IMR-90 (cell line): ENCODE measurements around the gene ATP10B. TPM values are rescaled to one million over a fixed set of nuclear protein-coding genes. Genes with fewer than 3 reads are reported as not detected.

Experiments used
- ATAC-seq: fragments of 200-7000 bp; cut with Tn5 transposase; 2 replicates; pipeline ENCODE4 v1.9.1; 2020; ENCODE audit warnings: low read depth, mild to moderate bottlenecking, moderate library complexity
- BruUV-seq: library from RNA; stranded (reverse); fragments of 400-500 nt; replicated peaks from 2 replicates; lab custom pipeline; 2021; lab: Mats Ljungman, UMichigan
- CTCF ChIA-PET: fragments of 300-600 bp; formaldehyde crosslinking; extraction: SDS; loops from one replicate; lab custom pipeline; 2021; ENCODE audit warnings: antibody characterized with exemption; lab: Yijun Ruan, JAX
- POLR2A ChIA-PET: fragments of 300-600 bp; sonication (Branson Sonifier 250); formaldehyde crosslinking; loops from one replicate; lab custom pipeline; 2022; ENCODE audit warnings: antibody characterized with exemption; ENCODE audit not compliant: unreplicated experiment; lab: Charles Lee
- DNase-seq: peaks from one replicate; pipeline ENCODE4 v3.0.0; 2013
- H2AFZ ChIP-seq: replicated peaks from 2 replicates; pipeline ENCODE3; 2013; ENCODE audit warnings: low read length, mild to moderate bottlenecking; ENCODE audit not compliant: poor library complexity
- H2AK5ac ChIP-seq: 2 replicates; pipeline ENCODE4 v1.6.1; 2013; ENCODE audit warnings: low read depth, low read length, inconsistent platforms
- H2AK9ac ChIP-seq: replicated peaks from 2 replicates; pipeline ENCODE3; 2013; ENCODE audit warnings: mild to moderate bottlenecking, low read depth, low read length, moderate library complexity; ENCODE audit not compliant: poor library complexity
- H2BK120ac ChIP-seq: 2 replicates; pipeline ENCODE4 v1.6.1; 2013; ENCODE audit warnings: low read depth, low read length, inconsistent platforms
- H2BK15ac ChIP-seq: 3 replicates; pipeline ENCODE4 v1.6.1; 2013; ENCODE audit warnings: low read depth, low read length, inconsistent platforms
- H2BK20ac ChIP-seq: 2 replicates; pipeline ENCODE4 v1.6.1; 2013; ENCODE audit warnings: low read depth, mild to moderate bottlenecking, inconsistent platforms, low read length, moderate library complexity
- H2BK5ac ChIP-seq: 2 replicates; pipeline ENCODE4 v1.6.1; 2013; ENCODE audit warnings: mild to moderate bottlenecking, low read depth, low read length, inconsistent platforms; ENCODE audit not compliant: poor library complexity, severe bottlenecking
- H3K14ac ChIP-seq: replicated peaks from 2 replicates; pipeline ENCODE4 v1.6.1; 2013; ENCODE audit warnings: low read depth, low read length, inconsistent platforms
- H3K18ac ChIP-seq: 2 replicates; pipeline ENCODE4 v1.6.1; 2013; ENCODE audit warnings: low read depth, low read length, control low read depth
- H3K23ac ChIP-seq: 2 replicates; pipeline ENCODE4 v1.6.1; 2013; ENCODE audit warnings: low read depth, low read length, inconsistent platforms
- H3K27ac ChIP-seq: 2 replicates; pipeline ENCODE4 v1.5.1; 2013; ENCODE audit warnings: mild to moderate bottlenecking, control low read depth, low read length; ENCODE audit not compliant: insufficient read depth
- H3K27me3 ChIP-seq: 2 replicates; pipeline ENCODE4 v1.6.1; 2013; ENCODE audit warnings: low read length; ENCODE audit not compliant: control insufficient read depth, insufficient read depth
- H3K36me3 ChIP-seq: 2 replicates; pipeline ENCODE4 v1.6.1; 2013; ENCODE audit warnings: low read length, mixed read lengths; ENCODE audit not compliant: control insufficient read depth, insufficient read depth
- H3K4ac ChIP-seq: 2 replicates; pipeline ENCODE4 v1.6.1; 2013; ENCODE audit warnings: low read depth, low read length, inconsistent platforms
- H3K4me1 ChIP-seq: 2 replicates; pipeline ENCODE4 v1.6.1; 2013; ENCODE audit warnings: low read length, mixed read lengths; ENCODE audit not compliant: control insufficient read depth, insufficient read depth
- H3K4me2 ChIP-seq: 2 replicates; pipeline ENCODE4 v1.6.1; 2013; ENCODE audit warnings: low read depth, mild to moderate bottlenecking, control low read depth, low read length, moderate library complexity
- H3K4me3 ChIP-seq: 2 replicates; pipeline ENCODE4 v1.5.1; 2013; ENCODE audit warnings: low read depth, mild to moderate bottlenecking, control low read depth, low read length, moderate library complexity; ENCODE audit not compliant: insufficient read depth
- H3K56ac ChIP-seq: 2 replicates; pipeline ENCODE4 v1.6.1; 2013; ENCODE audit warnings: low read length, inconsistent platforms; ENCODE audit not compliant: insufficient read depth; ENCODE audit errors: extremely low read depth
- H3K79me1 ChIP-seq, 2 experiments: 2 replicates each; pipeline ENCODE4 v1.6.1; 2013; ENCODE audit warnings: low read length in 2 of 2, inconsistent platforms in 1 of 2, low read depth in 1 of 2
- H3K9ac ChIP-seq: 2 replicates; pipeline ENCODE4 v1.6.1; 2013; ENCODE audit warnings: low read depth, low read length, control low read depth
- H3K9me1 ChIP-seq: 2 replicates; pipeline ENCODE4 v1.6.1; 2013; ENCODE audit warnings: low read length, inconsistent platforms; ENCODE audit not compliant: insufficient read depth
- H3K9me3 ChIP-seq: 2 replicates; pipeline ENCODE4 v1.6.1; 2013; ENCODE audit warnings: low read length; ENCODE audit not compliant: control insufficient read depth, insufficient read depth
- H4K20me1 ChIP-seq: 2 replicates; pipeline ENCODE4 v1.6.1; 2013; ENCODE audit warnings: low read length, inconsistent platforms; ENCODE audit not compliant: insufficient read depth
- H4K5ac ChIP-seq: 2 replicates; pipeline ENCODE4 v1.6.1; 2013; ENCODE audit warnings: mild to moderate bottlenecking, low read depth, low read length, control low read depth
- H4K8ac ChIP-seq, 2 experiments: 2 replicates each; pipeline ENCODE4 v1.6.1; 2013; ENCODE audit warnings: low read depth in 2 of 2, low read length in 2 of 2, control low read depth in 1 of 2, inconsistent platforms in 1 of 2
- H4K91ac ChIP-seq: 2 replicates; pipeline ENCODE4 v1.6.1; 2013; ENCODE audit warnings: low read depth, low read length, inconsistent platforms; ENCODE audit not compliant: insufficient read depth
- BHLHE40 ChIP-seq: fragments of 150-350 bp; IDR thresholded peaks from 2 replicates; pipeline ENCODE4 v1.6.1; 2016; ENCODE audit warnings: mild to moderate bottlenecking, low read depth, low read length
- CEBPB ChIP-seq: IDR thresholded peaks from 2 replicates; pipeline ENCODE4 v1.6.1; 2012; ENCODE audit warnings: low read depth, low read length, improper control_type of control experiment
- CHD1 ChIP-seq: IDR thresholded peaks from 2 replicates; pipeline ENCODE4 v1.6.1; 2012; ENCODE audit warnings: low read depth, low read length, improper control_type of control experiment
- CTCF ChIP-seq: conservative IDR thresholded peaks from 2 replicates; pipeline ENCODE4 v1.5.1; 2012; ENCODE audit warnings: mild to moderate bottlenecking, low read depth, low read length, improper control_type of control experiment
- ELK1 ChIP-seq: fragments of 150-350 bp; IDR thresholded peaks from 2 replicates; pipeline ENCODE4 v1.6.1; 2016; ENCODE audit warnings: low read depth, mild to moderate bottlenecking, low read length, moderate library complexity, borderline replicate concordance
- MAFK ChIP-seq: IDR thresholded peaks from 2 replicates; pipeline ENCODE4 v1.6.1; 2012; ENCODE audit warnings: low read depth, low read length, improper control_type of control experiment
- MAZ ChIP-seq: IDR thresholded peaks from 2 replicates; pipeline ENCODE4 v1.6.1; 2012; ENCODE audit warnings: low read depth, mild to moderate bottlenecking, low read length, improper control_type of control experiment, moderate library complexity, borderline replicate concordance
- MXI1 ChIP-seq: IDR thresholded peaks from 2 replicates; pipeline ENCODE4 v1.6.1; 2012; ENCODE audit warnings: low read depth, mild to moderate bottlenecking, low read length, moderate library complexity, borderline replicate concordance
- NFE2L2 ChIP-seq: fragments of 150-350 bp; IDR thresholded peaks from 2 replicates; pipeline ENCODE4 v1.6.1; 2016; ENCODE audit warnings: low read depth, mild to moderate bottlenecking, low read length
- POLR2A ChIP-seq: IDR thresholded peaks from 2 replicates; pipeline ENCODE4 v1.6.1; 2012; ENCODE audit warnings: mild to moderate bottlenecking, low read depth, low read length
- RAD21 ChIP-seq: IDR thresholded peaks from 2 replicates; pipeline ENCODE4 v1.6.1; 2012; ENCODE audit warnings: low read length, improper control_type of control experiment
- RFX5 ChIP-seq: IDR thresholded peaks from 2 replicates; pipeline ENCODE4 v1.8.0; 2012; ENCODE audit warnings: low read depth, mild to moderate bottlenecking, low read length, moderate library complexity
- SMC3 ChIP-seq: fragments of 150-350 bp; IDR thresholded peaks from 2 replicates; pipeline ENCODE4 v1.6.1; 2016; ENCODE audit warnings: low read depth, mild to moderate bottlenecking, antibody characterized with exemption, low read length, moderate library complexity
- USF2 ChIP-seq: fragments of 150-350 bp; IDR thresholded peaks from 2 replicates; pipeline ENCODE4 v1.6.1; 2017; ENCODE audit warnings: mild to moderate bottlenecking, antibody characterized with exemption, low read length, low read depth
- WGBS, 2 experiments: methylation state at CpG; one replicate each; pipeline versions ENCODE4 v1.1.5 to v1.1.7; 2013; ENCODE audit warnings: missing lambda C conversion rate in 2 of 2; ENCODE audit not compliant: insufficient read length in 1 of 2; ENCODE audit errors: extremely low coverage in 2 of 2; 5-methylcytosine and 5-hydroxymethylcytosine counted together
- dilution Hi-C: fragments of 300-500 bp; cut with HindIII; formaldehyde crosslinking; loops from one replicate; pipeline ENCODE4 v1.14.3; 2018; ENCODE audit warnings: low sequenced_read_pairs; ENCODE audit not compliant: unreplicated experiment
- in situ Hi-C: fragments of 300-500 bp; cut with MboI; formaldehyde crosslinking; loops from 3 replicates; pipeline ENCODE4 v1.14.3; 2019; ENCODE audit warnings: low sequenced_read_pairs, inconsistent platforms, mixed read lengths
- intact Hi-C: fragments of 100-400 bp; cut with micrococcal nuclease; formaldehyde crosslinking; loops from 2 replicates; pipeline ENCODE4 v1.10.0; 2022
- polyA plus RNA-seq, 3 experiments: library from polyadenylated mRNA; depleted of rRNA; stranded (reverse); fragments of >200 nt; gene quantifications; 2 replicates each; pipeline ENCODE4 v1.2.3, GENCODE V29; 2012; ENCODE audit warnings: low replicate concordance in 1 of 3
- total RNA-seq: library from RNA; depleted of rRNA; stranded (reverse); fragments of >200 nt; gene quantifications from 2 replicates; pipeline ENCODE4 v1.2.3, GENCODE V29; 2012

The ATP10B gene
- total and polyA plus RNA-seq, 2 of the 4 experiments (the other 2 are of a cell fraction): not detected

GRCh38 chr5:160638161-160638742, 213.8 kb downstream of the ATP10B start:
- intact Hi-C loops: no loop called here
- Histone ChIP-seq H4K91ac (no peak overlapping the region), H2BK20ac (no peak overlapping the region), H2BK120ac (no peak overlapping the region), H2AK9ac (no peak overlapping the region), H3K56ac (no peak overlapping the region), H2AK5ac (no peak overlapping the region), H3K23ac (no peak overlapping the region), H3K4ac (no peak overlapping the region), H3K4me1 (no peaks in the 10 kb centered on the region), H2BK5ac (no peak overlapping the region), H3K4me3 (no peak overlapping the region), H3K9me1 (no peaks in the 10 kb centered on the region), H3K14ac (no peak overlapping the region), H3K27ac (no peak overlapping the region), H4K20me1 (no peaks in the 10 kb centered on the region), H3K79me1 (no peaks in the 10 kb centered on the region), H3K36me3 (no peaks in the 10 kb centered on the region), H3K9me3 (peaks cover 12% of the 10 kb centered on the region), H3K9ac (no peak overlapping the region), H3K4me2 (no peak overlapping the region), H3K27me3 (no peaks in the 10 kb centered on the region), H4K5ac (no peak overlapping the region), H2AFZ (no peak overlapping the region), H2BK15ac (no peak overlapping the region), H3K18ac (no peak overlapping the region), H4K8ac (no peak overlapping the region)
- dilution Hi-C loops: no loop called here
- no peak for DNase-seq
- TF ChIP-seq RFX5 (no peak), MAFK (no peak), RAD21 (no peak), SMC3 (no peak), MXI1 (no peak), BHLHE40 (no peak), MAZ (no peak), ELK1 (no peak), POLR2A (no peak), CEBPB (no peak), CTCF (no peak), CHD1 (no peak), NFE2L2 (no peak), USF2 (no peak)
- no CpG with 5 or more reads among the region's 3 CpGs for WGBS, 2 experiments
- ATAC-seq: no peak
- no TSS peak for BruUV-seq
- ChIA-PET POLR2A (no interaction called here), CTCF (no interaction called here)
- in situ Hi-C loops: no loop called here
